ENCODE results near the gene G6PD. TPM values are rescaled to one million over a fixed set of nuclear protein-coding genes. Genes with fewer than 3 reads are reported as not detected.
A peak's percentile ranks its signal among the peaks of the same experiment; 100 is the strongest.
"Not testable (repeated sequence)": the region's sequence is repeated elsewhere in the genome, so short reads cannot be mapped to it uniquely, and the experiment has no call there.

G6PD gene
- total RNA-seq, 1 donor from 2014 or later = 80.2 TPM

DNA sequence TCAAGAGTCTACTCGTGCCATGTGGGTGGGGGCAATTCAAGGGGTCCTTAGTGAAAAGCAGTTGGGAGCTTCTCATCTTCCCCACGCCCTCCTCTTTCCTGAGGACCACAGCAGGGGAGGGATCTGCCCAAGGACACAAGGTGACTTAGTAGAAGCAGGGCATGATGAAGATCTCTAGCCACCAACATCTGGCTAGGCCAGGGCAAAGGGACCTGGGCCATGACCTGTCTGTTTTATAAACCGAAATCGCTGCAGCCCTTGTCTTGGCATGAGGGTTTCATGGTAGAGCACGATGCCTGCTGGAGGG, 5.1 kb downstream of the G6PD start:
- no peaks in the 10 kb centered on the region for H3K36me3 ChIP-seq
- H3K4me1 ChIP-seq = peaks cover 39% of the 10 kb centered on the region
- ATAC-seq = no peak
- TF ChIP-seq, protein P1, sequence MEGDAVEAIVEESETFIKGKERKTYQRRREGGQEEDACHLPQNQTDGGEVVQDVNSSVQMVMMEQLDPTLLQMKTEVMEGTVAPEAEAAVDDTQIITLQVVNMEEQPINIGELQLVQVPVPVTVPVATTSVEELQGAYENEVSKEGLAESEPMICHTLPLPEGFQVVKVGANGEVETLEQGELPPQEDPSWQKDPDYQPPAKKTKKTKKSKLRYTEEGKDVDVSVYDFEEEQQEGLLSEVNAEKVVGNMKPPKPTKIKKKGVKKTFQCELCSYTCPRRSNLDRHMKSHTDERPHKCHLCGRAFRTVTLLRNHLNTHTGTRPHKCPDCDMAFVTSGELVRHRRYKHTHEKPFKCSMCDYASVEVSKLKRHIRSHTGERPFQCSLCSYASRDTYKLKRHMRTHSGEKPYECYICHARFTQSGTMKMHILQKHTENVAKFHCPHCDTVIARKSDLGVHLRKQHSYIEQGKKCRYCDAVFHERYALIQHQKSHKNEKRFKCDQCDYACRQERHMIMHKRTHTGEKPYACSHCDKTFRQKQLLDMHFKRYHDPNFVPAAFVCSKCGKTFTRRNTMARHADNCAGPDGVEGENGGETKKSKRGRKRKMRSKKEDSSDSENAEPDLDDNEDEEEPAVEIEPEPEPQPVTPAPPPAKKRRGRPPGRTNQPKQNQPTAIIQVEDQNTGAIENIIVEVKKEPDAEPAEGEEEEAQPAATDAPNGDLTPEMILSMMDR (IDR thresholded peaks at IDR 0.05) = no peak
- H3K9me3 ChIP-seq = no peaks in the 10 kb centered on the region
- H3K27ac ChIP-seq = peak overlapping the region; percentile 78
- H3K4me3 ChIP-seq = no peak overlapping the region
- DNase-seq = no peak
- no peaks in the 10 kb centered on the region for H3K27me3 ChIP-seq (ENCODE audit: low read depth)
- intact Hi-C loops (cut with DNase I) = no loop called here

DNA sequence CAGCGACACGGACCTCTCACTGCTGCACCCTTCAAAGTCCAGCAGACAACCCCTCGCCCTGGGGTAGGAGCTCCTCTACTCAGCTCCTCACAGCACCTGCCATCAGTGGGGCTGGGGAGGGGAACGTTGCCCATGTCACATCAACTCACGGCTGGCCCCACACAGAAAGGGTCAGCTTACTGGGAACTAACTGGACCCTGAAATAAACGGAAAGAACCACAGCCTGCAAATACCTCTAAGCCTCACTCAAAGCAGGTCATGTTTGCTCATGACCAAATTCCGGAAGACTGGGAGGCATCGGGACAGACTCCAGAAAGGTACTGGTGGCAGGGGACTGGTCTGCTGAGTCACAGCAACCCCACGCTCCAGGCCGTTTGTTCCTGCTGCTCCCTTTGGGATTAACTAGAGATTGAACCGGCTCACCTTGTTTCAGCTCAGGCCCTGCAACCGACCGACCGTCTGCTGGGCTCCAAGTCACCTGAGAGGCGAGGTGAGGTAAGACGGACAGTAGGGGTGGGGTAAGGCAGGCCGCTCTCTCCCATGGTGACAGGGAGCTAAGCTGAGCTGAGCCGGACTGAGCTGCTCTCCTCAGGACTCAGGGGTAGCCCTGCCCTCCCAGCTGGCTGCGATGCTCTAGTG, 5.6 kb downstream of the G6PD start:
- peak; percentile 64 for DNase-seq
- ATAC-seq = peak; percentile 71 to 72
- Histone ChIP-seq H3K9me3 (no peaks in the 10 kb centered on the region), H3K36me3 (no peaks in the 10 kb centered on the region), H3K4me3 (no peak overlapping the region), H3K27me3 (ENCODE audit: low read depth) (no peaks in the 10 kb centered on the region), H3K4me1 (peaks cover 39% of the 10 kb centered on the region), H3K27ac (peak overlapping the region; percentile 78)
- TF ChIP-seq, protein P1 (IDR thresholded peaks at IDR 0.05) = no peak
- intact Hi-C loops (cut with DNase I) = no loop called here

DNA sequence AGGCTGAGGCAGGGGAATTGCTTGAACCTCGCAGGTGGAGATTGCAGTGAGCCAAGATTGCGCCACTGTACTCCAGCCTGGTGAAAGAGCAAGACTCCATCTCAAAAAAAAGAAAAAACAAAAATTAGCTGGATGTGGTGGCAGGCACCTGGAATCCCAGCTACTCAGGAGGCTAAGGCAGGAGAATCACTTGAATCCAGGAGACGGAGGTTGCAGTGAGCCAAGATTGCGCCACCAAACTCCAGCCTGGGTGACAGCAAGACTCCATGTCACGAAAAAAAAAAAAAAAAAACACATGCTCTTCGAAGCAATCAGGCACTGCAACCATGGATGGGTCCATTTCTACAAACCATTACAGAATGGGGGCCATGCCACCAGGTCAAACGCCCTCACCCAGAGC, 6.3 kb downstream of the G6PD start:
- H3K27me3 ChIP-seq (ENCODE audit: low read depth); H3K9me3 ChIP-seq; intact Hi-C loops (cut with DNase I); DNase-seq; H3K36me3 ChIP-seq; ATAC-seq; H3K4me3 ChIP-seq: not testable (repeated sequence)
- peak overlapping the region; percentile 78 for H3K27ac ChIP-seq
- peaks cover 39% of the 10 kb centered on the region for H3K4me1 ChIP-seq

DNA sequence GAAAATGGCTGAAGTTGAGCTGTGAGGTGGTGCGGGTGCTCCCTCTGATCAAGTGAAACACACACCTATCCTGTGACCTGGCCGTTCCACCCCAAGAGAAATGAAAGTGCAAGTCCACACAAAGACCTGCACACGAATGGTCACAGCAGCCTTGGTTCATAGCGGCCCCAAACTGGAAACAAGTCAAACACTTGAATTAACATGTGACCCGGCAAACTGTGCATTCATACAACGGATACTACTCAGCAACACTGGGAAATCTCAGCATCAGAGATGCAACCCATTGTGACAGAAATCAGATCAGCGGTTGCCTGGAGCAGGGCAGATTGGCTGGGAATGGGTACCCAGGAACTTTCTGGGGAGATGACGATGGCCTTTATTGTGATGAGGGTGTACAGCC, 7.6 kb downstream of the G6PD start:
- TF ChIP-seq, protein P1 (IDR thresholded peaks at IDR 0.05) = no peak
- H3K9me3 ChIP-seq = no peaks in the 10 kb centered on the region
- H3K27me3 ChIP-seq (ENCODE audit: low read depth) = no peaks in the 10 kb centered on the region
- DNase-seq = no peak
- no peak overlapping the region for H3K27ac ChIP-seq
- peaks cover 28% of the 10 kb centered on the region for H3K4me1 ChIP-seq
- intact Hi-C loops (cut with DNase I) = no loop called here
- no peak overlapping the region for H3K4me3 ChIP-seq
- peaks cover 11% of the 10 kb centered on the region for H3K36me3 ChIP-seq
- no peak for ATAC-seq

DNA sequence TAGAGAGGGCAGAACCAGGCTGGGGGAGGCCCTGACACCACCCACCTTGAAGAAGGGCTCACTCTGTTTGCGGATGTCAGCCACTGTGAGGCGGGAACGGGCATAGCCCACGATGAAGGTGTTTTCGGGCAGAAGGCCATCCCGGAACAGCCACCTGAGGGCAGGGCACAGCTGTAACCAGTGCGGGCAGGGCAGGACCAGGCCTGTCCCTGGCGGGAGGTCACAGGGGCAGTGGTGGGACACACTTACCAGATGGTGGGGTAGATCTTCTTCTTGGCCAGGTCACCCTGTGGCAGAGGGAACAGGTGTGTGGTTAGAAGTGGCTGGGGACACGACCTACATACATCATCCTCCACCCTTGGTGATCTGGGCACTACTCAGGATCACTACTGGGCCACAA, 10.8 kb downstream of the G6PD start:
- ATAC-seq (no peak), DNase-seq (no peak)
- peaks cover 29% of the 10 kb centered on the region for H3K36me3 ChIP-seq
- no peaks in the 10 kb centered on the region for H3K4me1 ChIP-seq
- intact Hi-C loops (cut with DNase I) = no loop called here
- no peak overlapping the region for H3K4me3 ChIP-seq
- H3K27ac ChIP-seq = no peak overlapping the region
- TF ChIP-seq, protein P1 (IDR thresholded peaks at IDR 0.05) = no peak
- no peaks in the 10 kb centered on the region for H3K27me3 ChIP-seq (ENCODE audit: low read depth)
- no peaks in the 10 kb centered on the region for H3K9me3 ChIP-seq

DNA sequence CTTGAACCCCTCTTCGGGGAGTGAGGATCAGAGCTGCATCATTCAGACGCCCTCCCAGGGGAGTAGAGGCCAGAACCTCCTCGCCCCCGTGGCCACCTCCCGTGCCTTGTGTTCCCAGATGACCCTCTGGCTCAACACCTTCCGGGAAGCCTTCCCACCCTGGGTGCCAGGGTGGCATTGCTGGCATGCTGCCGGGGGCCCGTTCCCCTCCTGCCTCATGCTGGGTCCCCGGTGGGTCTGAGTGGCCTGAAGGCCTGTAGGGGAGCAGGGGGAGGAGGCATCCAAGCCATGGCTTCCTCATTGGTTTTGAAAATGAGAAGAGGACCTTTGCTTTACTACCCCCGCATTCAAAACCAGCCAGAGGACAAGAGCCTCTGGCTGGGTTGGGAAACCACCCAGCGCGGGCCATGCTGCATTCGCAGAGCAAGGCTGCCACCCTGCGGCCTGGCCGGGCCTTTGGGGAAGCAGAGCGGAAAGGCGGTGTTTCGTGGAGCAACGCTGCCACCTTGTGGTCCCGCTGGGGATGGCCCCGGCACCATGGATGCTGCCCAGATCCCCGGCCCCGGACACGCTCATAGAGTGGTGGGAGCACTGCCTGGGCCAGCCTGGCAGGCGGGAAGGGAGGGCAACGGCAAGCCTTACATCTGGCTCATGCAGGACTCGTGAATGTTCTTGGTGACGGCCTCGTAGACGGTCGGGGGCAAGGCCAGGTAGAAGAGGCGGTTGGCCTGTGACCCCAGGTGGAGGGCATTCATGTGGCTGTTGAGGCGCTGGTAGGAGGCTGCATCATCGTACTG, 11.9 kb downstream of the G6PD start:
- intact Hi-C loops (cut with DNase I) = no loop called here
- ATAC-seq (peak; percentile 90 to 96), DNase-seq (peak; percentile 92)
- no peaks in the 10 kb centered on the region for H3K9me3 ChIP-seq
- no peaks in the 10 kb centered on the region for H3K4me1 ChIP-seq
- peak overlapping the region; percentile 36 for H3K27ac ChIP-seq
- H3K36me3 ChIP-seq = peaks cover 29% of the 10 kb centered on the region
- no peak overlapping the region for H3K4me3 ChIP-seq
- no peaks in the 10 kb centered on the region for H3K27me3 ChIP-seq (ENCODE audit: low read depth)
- TF ChIP-seq, protein P1 (IDR thresholded peaks at IDR 0.05) = peak; percentile 97

Data from lower lobe of right lung (tissue), 2 donors.